Measurements from ENCODE around the gene DDX47.

DDX47 gene

DNA sequence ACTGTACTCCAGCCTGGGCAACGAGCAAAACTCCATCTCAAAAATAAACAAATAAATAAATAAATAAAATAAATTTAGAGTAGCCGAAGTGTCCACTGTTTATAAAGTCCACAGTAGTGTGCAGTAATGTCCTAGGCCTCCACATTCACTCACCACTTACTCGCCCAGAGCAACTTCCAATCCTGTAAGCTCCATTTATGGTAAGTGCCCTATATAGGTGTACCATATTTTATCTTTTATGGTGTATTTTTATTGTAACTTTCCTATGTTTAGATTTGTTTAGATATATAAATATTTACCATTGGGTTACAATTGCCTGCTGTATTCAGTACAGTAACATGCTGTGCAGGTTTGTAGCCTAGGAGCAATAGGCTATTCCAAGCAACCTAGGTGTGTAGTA, 40.3 kb downstream of the DDX47 start:
- TF ChIP-seq CTCF (IDR thresholded peaks at IDR 0.05; ENCODE audit: low read depth, low read length): no peak
- no peak overlapping the region for H3K4me3 ChIP-seq (replicated peaks in 1 of 2; ENCODE audit: low read depth in 2 of 2, low read length in 2 of 2)
- no peak for DNase-seq (ENCODE audit: low read depth in 2 of 2)

DNA sequence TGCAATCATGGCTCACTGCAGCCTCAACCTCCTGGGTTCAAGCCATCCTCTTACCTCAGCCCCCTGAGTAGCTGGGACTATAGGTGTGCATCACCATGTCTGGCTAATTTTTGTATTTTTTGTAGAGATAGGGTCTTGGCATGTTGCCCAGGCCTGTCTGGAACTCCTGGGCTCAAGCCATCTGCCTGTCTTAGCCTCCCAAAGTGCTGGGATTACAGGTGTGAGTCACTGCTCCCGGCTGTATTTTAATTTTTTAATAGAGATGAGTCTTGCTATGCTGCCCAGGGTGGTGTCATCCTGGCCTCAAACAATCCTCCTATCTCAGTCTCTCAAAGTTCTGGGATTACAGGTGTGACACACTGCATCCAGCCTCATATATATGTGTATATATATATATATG, 46.5 kb downstream of the DDX47 start:
- DNase-seq (ENCODE audit: low read depth in 2 of 2): peak in 1 of 2 donors; percentile 33
- no peak for TF ChIP-seq CTCF (IDR thresholded peaks at IDR 0.05; ENCODE audit: low read depth, low read length)

DNA sequence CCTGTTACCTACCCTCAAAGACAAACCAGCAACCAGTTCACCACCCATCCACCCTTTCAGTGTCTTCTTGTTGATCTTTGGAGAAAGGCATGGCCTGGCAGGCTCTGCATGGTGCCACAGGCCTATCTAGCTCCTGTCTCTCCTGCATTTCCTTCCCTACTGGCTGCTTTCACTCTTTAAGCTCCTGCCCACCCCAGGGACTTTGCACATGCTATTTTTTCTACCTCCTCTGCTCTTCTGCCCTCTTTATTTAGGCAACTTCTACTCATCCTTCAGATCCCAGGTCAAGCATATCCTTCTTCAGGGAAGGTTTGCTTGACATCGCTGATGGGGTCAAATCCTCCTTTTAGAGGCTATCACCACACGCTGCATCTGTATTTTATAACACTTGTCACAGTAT, 51.1 kb downstream of the DDX47 start:
- H3K4me3 ChIP-seq (replicated peaks in 1 of 2; ENCODE audit: low read depth in 2 of 2, low read length in 2 of 2): no peak overlapping the region
- no peak for DNase-seq (ENCODE audit: low read depth in 2 of 2)
- TF ChIP-seq CTCF (IDR thresholded peaks at IDR 0.05; ENCODE audit: low read depth, low read length): no peak

More for the DNA sequence above, 46.5 kb downstream of the DDX47 start:
- H3K4me3 ChIP-seq (replicated peaks in 1 of 2; ENCODE audit: low read depth in 2 of 2, low read length in 2 of 2): no peak overlapping the region

GRCh38 chr12:12868477-12869235, 55.5 kb downstream of the DDX47 start:
- no peak for TF ChIP-seq CTCF (IDR thresholded peaks at IDR 0.05; ENCODE audit: low read depth, low read length)
- no peak overlapping the region for H3K4me3 ChIP-seq (replicated peaks in 1 of 2; ENCODE audit: low read depth in 2 of 2, low read length in 2 of 2)
- DNase-seq (ENCODE audit: low read depth in 2 of 2): no peak

GRCh38 chr12:12870465-12870864, 57.3 kb downstream of the DDX47 start:
- peak; percentile 83 to 98 for DNase-seq (ENCODE audit: low read depth in 2 of 2)
- TF ChIP-seq CTCF (IDR thresholded peaks at IDR 0.05; ENCODE audit: low read depth, low read length): no peak

GRCh38 chr12:12871587-12872138, 58.5 kb downstream of the DDX47 start:
- TF ChIP-seq CTCF (IDR thresholded peaks at IDR 0.05; ENCODE audit: low read depth, low read length): no peak
- no peak for DNase-seq (ENCODE audit: low read depth in 2 of 2)
- no peak overlapping the region for H3K4me3 ChIP-seq (replicated peaks in 1 of 2; ENCODE audit: low read depth in 2 of 2, low read length in 2 of 2)

More at GRCh38 chr12:12870465-12870864, 57.3 kb downstream of the DDX47 start:
- no peak overlapping the region for H3K4me3 ChIP-seq (replicated peaks in 1 of 2; ENCODE audit: low read depth in 2 of 2, low read length in 2 of 2)

Measured in cardiac fibroblast (primary cell).